ENCODE measurements around the gene LURAP1L. TPM values are rescaled to one million over a fixed set of nuclear protein-coding genes. Genes with fewer than 3 reads are reported as not detected.

Gene LURAP1L
- total RNA-seq, 1 experiment from 2014 or later = 1.7 TPM

- DNase-seq (ENCODE audit: low spot score) = no peak
- CTCF ChIA-PET = no interaction called here
- POLR2A ChIA-PET = no interaction called here
- TF ChIP-seq FOXP4 (CRISPR knock-in tag; IDR thresholded peaks at IDR 0.05) = no peak
- no peak for TF ChIP-seq OVOL2 (CRISPR knock-in tag; IDR thresholded peaks at IDR 0.05; ENCODE audit: borderline replicate concordance)
- TF ChIP-seq NR1H2 (CRISPR knock-in tag; IDR thresholded peaks at IDR 0.05) = no peak
- TF ChIP-seq ATF3 (CRISPR knock-in tag; conservative IDR thresholded peaks at IDR 0.05) = no peak
- TF ChIP-seq NFE2L1 (CRISPR knock-in tag; IDR thresholded peaks at IDR 0.05) = no peak
- no peak for TF ChIP-seq ATF6 (CRISPR knock-in tag; IDR thresholded peaks at IDR 0.05)
- no peak for TF ChIP-seq ZNF423 (CRISPR knock-in tag; IDR thresholded peaks at IDR 0.05)
- TF ChIP-seq NFYB (CRISPR knock-in tag; conservative IDR thresholded peaks at IDR 0.05; ENCODE audit: low read depth) = no peak
- TF ChIP-seq E2F5 (CRISPR knock-in tag; IDR thresholded peaks at IDR 0.05) = no peak
- TF ChIP-seq TP53 (CRISPR knock-in tag; IDR thresholded peaks at IDR 0.05) = no peak
- no peak for TF ChIP-seq FOXP1 (CRISPR knock-in tag; IDR thresholded peaks at IDR 0.05; ENCODE audit: borderline replicate concordance)
- TF ChIP-seq HMGA2 (CRISPR knock-in tag; IDR thresholded peaks at IDR 0.05) = no peak
- no peak for TF ChIP-seq RELA (CRISPR knock-in tag; IDR thresholded peaks at IDR 0.05; ENCODE audit: borderline replicate concordance)
- no peak for TF ChIP-seq ZNF425 (CRISPR knock-in tag; conservative IDR thresholded peaks at IDR 0.05)
- TF ChIP-seq ZBTB43 (CRISPR knock-in tag; IDR thresholded peaks at IDR 0.05) = no peak
- Mint-ChIP-seq H3K27me3 (ENCODE audit: low read depth) (no peaks in the 10 kb centered on the region), H3K36me3 (no peaks in the 10 kb centered on the region), H3K9me3 (peaks cover 13% of the 10 kb centered on the region), H3K4me1 (no peaks in the 10 kb centered on the region), H3K4me3 (no peak overlapping the region), H3K27ac (no peak overlapping the region)
- ATAC-seq = no peak
Observed at GRCh38 chr9:12846035-12846434, 71.2 kb downstream of the LURAP1L start.

- H3K27me3 Mint-ChIP-seq (ENCODE audit: low read depth) = no peaks in the 10 kb centered on the region
- DNase-seq (ENCODE audit: low spot score) (no peak), ATAC-seq (no peak)
- H3K36me3 Mint-ChIP-seq = no peaks in the 10 kb centered on the region
- peaks cover 13% of the 10 kb centered on the region for H3K9me3 Mint-ChIP-seq
- ChIA-PET POLR2A (no interaction called here), CTCF (no interaction called here)
- no peak overlapping the region for H3K4me3 Mint-ChIP-seq
- no peaks in the 10 kb centered on the region for H3K4me1 Mint-ChIP-seq
- TF ChIP-seq CREM (CRISPR knock-in tag; IDR thresholded peaks at IDR 0.05) (no peak), ERG (CRISPR knock-in tag; IDR thresholded peaks at IDR 0.05) (no peak), MXD4 (CRISPR knock-in tag; IDR thresholded peaks at IDR 0.05; ENCODE audit: borderline replicate concordance) (no peak), ATF1 (CRISPR knock-in tag; IDR thresholded peaks at IDR 0.05) (no peak), PREB (CRISPR knock-in tag; IDR thresholded peaks at IDR 0.05; ENCODE audit: borderline replicate concordance) (no peak)
- H3K27ac Mint-ChIP-seq = no peak overlapping the region
Observed at GRCh38 chr9:12847561-12847960, 72.7 kb downstream of the LURAP1L start.

All from WTC11 (cell line).